Activated gamma-delta T cell treated with anti-CD3 and anti-CD28 coated beads, Interleukin-2, amount 50 U/mL, for 16 hours (primary cell): ENCODE measurements around the gene TNS3.

Source experiments
- DNase-seq: peaks from one replicate; pipeline ENCODE4 v3.0.0-alpha.2; 2020; ENCODE audit warnings: low read depth

The TNS3 gene

DNA sequence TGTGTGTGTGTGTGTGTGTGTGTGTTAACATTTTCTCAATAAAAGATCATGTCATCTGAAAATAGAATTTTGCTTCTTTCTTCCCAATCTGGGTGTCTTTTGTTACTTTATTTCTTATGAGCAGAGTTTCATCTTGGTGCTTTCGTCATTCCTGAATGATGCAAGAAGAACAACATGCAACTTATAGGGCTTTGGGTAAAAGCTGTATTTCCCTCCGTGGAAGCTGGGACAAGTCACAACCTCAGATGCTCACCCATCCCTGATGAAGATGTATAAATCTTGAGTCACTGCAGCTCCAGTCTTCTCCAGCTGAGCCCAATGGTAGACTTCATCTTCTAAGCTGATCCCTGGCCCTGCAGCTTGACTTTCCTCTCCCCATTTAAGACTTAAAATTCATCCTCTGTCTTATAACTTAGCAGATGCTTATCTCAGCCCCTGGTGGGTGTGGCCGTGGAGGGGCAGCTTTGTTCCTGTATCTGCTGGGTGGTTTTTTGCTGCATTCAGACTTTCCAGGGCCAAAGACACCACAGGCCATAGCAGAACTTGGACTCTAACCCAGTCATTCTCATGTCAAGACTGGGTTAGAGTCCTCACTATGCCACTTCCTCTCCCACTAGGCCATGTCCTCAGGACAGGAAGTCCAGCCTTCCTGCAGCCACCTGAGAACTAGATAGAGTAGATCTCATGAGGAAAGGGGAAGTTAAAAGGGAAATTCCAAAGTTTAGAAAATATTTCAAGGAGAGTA is 356.4 kb downstream of the TNS3 start:
- DNase-seq: no peak
